ENCODE results near the gene GRK7.

- TF ChIP-seq CTCF (IDR thresholded peaks at IDR 0.05) (no peak), POLR2A (IDR thresholded peaks at IDR 0.05) (no peak)
Observed at GRCh38 chr3:141743305-141743704, 19.9 kb upstream of the GRK7 start.

Measured in Peyer's patch (tissue), 4 donors.